Neuronal stem cell (in vitro differentiated cells): ENCODE measurements around the gene SZT2.

Source experiments
- DNase-seq: peaks from one replicate; pipeline ENCODE4 v3.0.0-alpha.2; 2013; ENCODE audit warnings: low spot score
- H2AFZ ChIP-seq: one replicate; pipeline ENCODE4 v1.6.1; 2013; ENCODE audit warnings: mild to moderate bottlenecking, low read length, inconsistent platforms
- H2AK5ac ChIP-seq: 2 replicates; pipeline ENCODE4 v1.6.1; 2013; ENCODE audit warnings: low read depth, mild to moderate bottlenecking, inconsistent platforms, low read length, moderate library complexity, mixed read lengths
- H2BK120ac ChIP-seq: 2 replicates; pipeline ENCODE4 v1.6.1; 2013; ENCODE audit warnings: low read depth, mild to moderate bottlenecking, inconsistent platforms, low read length, moderate library complexity, mixed read lengths
- H2BK12ac ChIP-seq: one replicate; pipeline ENCODE4 v1.6.1; 2013; ENCODE audit warnings: low read length, inconsistent platforms
- H2BK15ac ChIP-seq: 2 replicates; pipeline ENCODE4 v1.6.1; 2013; ENCODE audit warnings: mild to moderate bottlenecking, low read length, inconsistent platforms, mixed read lengths
- H2BK5ac ChIP-seq: one replicate; pipeline ENCODE4 v1.6.1; 2013; ENCODE audit warnings: inconsistent platforms, mild to moderate bottlenecking, low read length, moderate library complexity
- H3K14ac ChIP-seq: one replicate; pipeline ENCODE4 v1.6.1; 2013; ENCODE audit warnings: low read length, inconsistent platforms
- H3K18ac ChIP-seq: 2 replicates; pipeline ENCODE4 v1.6.1; 2013; ENCODE audit warnings: low read length, inconsistent platforms
- H3K23ac ChIP-seq: 2 replicates; pipeline ENCODE4 v1.6.1; 2013; ENCODE audit warnings: low read depth, mild to moderate bottlenecking, mixed read lengths, low read length, inconsistent platforms; ENCODE audit not compliant: poor library complexity
- H3K27ac ChIP-seq: replicated peaks from 3 replicates; pipeline ENCODE4 v1.5.1; 2013; ENCODE audit warnings: low read length, inconsistent platforms
- H3K27me3 ChIP-seq, 3 experiments: 2 replicates each; pipeline ENCODE4 v1.6.1; 2013; ENCODE audit warnings: low read length in 3 of 3, mild to moderate bottlenecking in 2 of 3, inconsistent platforms in 1 of 3, low read depth in 1 of 3, mixed read lengths in 1 of 3, moderate library complexity in 1 of 3; ENCODE audit not compliant: control insufficient read depth in 3 of 3, insufficient read depth in 3 of 3
- H3K36me3 ChIP-seq, 2 donors: replicated peaks in 1 of 2; 2 replicates each; pipeline ENCODE4 v1.6.1; 2013; ENCODE audit warnings: low read length in 2 of 2; ENCODE audit not compliant: control insufficient read depth in 2 of 2, insufficient read depth in 2 of 2
- H3K4ac ChIP-seq: 2 replicates; pipeline ENCODE4 v1.6.1; 2013; ENCODE audit warnings: inconsistent platforms, mild to moderate bottlenecking, low read length, moderate library complexity
- H3K4me1 ChIP-seq, 2 donors: 1 replicate in 1 of 2; 2 replicates in 1 of 2; pipeline ENCODE4 v1.6.1; 2013; ENCODE audit warnings: low read length in 2 of 2, low read depth in 1 of 2; ENCODE audit not compliant: control insufficient read depth in 2 of 2, insufficient read depth in 1 of 2
- H3K4me2 ChIP-seq: one replicate; pipeline ENCODE4 v1.6.1; 2013; ENCODE audit warnings: mild to moderate bottlenecking, low read length, inconsistent platforms; ENCODE audit not compliant: insufficient read depth, poor library complexity, severe bottlenecking
- H3K4me3 ChIP-seq, 2 donors: 2 replicates each; pipeline ENCODE4 v1.5.1; 2013; ENCODE audit warnings: low read length in 2 of 2, mild to moderate bottlenecking in 2 of 2, inconsistent platforms in 1 of 2, moderate library complexity in 1 of 2
- H3K79me1 ChIP-seq: one replicate; pipeline ENCODE4 v1.6.1; 2013; ENCODE audit warnings: low read depth, mild to moderate bottlenecking, inconsistent platforms, low read length, moderate library complexity
- H3K9ac ChIP-seq: one replicate; pipeline ENCODE4 v1.6.1; 2013; ENCODE audit warnings: mild to moderate bottlenecking, low read depth, low read length, inconsistent platforms; ENCODE audit not compliant: poor library complexity
- H3K9me3 ChIP-seq, 2 donors: replicated peaks in 1 of 2; 2 replicates each; pipeline versions ENCODE3 to v1.6.1; 2013; ENCODE audit warnings: low read length in 2 of 2, mild to moderate bottlenecking in 2 of 2, inconsistent platforms in 1 of 2, low read depth in 1 of 2, mixed read lengths in 1 of 2, moderate library complexity in 1 of 2; ENCODE audit not compliant: control insufficient read depth in 2 of 2, insufficient read depth in 1 of 2
- H4K8ac ChIP-seq: one replicate; pipeline ENCODE4 v1.6.1; 2013; ENCODE audit warnings: low read depth, mild to moderate bottlenecking, inconsistent platforms, low read length, moderate library complexity
- H4K91ac ChIP-seq: one replicate; pipeline ENCODE4 v1.6.1; 2013; ENCODE audit warnings: low read length, low read depth, mild to moderate bottlenecking, inconsistent platforms; ENCODE audit not compliant: poor library complexity
- WGBS, 2 donors: extraction: QIAGEN DNeasy Blood & Tissue Kit; methylation state at CpG; one replicate each; pipeline ENCODE4 v1.1.7; 2013; ENCODE audit warnings: missing lambda C conversion rate in 2 of 2, mixed read lengths in 1 of 2; ENCODE audit not compliant: insufficient read length in 2 of 2, insufficient replicate concordance in 1 of 2; ENCODE audit errors: extremely low coverage in 2 of 2; 5-methylcytosine and 5-hydroxymethylcytosine counted together

The SZT2 gene

DNA sequence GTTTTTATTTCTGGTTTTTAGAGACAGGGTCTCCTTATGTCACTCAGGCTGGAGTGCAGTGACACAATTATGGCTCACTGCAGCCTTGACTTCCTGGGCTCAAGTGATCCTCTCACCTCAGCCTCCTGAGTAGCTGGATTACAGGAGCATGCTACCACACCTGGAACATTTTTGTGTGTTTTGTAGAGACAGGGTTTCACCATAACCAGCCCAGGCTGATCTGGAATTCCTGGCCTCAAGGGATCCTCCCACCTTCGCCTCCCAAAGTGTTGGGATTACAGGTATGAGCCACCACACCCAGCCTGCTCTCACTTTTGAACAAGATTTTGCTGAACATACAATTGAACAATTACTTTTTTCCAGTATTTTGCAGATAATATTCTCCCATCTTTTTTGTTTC lies 88.0 kb downstream of the SZT2 start:
- Histone ChIP-seq H2BK12ac (no peak overlapping the region), H3K4ac (no peak overlapping the region), H4K8ac (no peak overlapping the region), H3K23ac (no peak overlapping the region), H3K14ac (no peak overlapping the region), H4K91ac (no peak overlapping the region), H3K27ac (no peak overlapping the region), H3K36me3 (no peaks in the 10 kb centered on the region), H3K79me1 (no peaks in the 10 kb centered on the region), H3K4me3 (no peak overlapping the region), H2AFZ (no peak overlapping the region), H3K9ac (no peak overlapping the region), H2BK15ac (no peak overlapping the region), H2AK5ac (no peak overlapping the region), H3K4me1 (peaks cover 0 to 1% of the 10 kb centered on the region in 2 donors), H3K4me2 (no peak overlapping the region), H2BK5ac (no peak overlapping the region), H3K27me3 (no peaks in the 10 kb centered on the region), H3K9me3 (no peaks in the 10 kb centered on the region), H3K18ac (no peak overlapping the region), H2BK120ac (no peak overlapping the region)
- DNase-seq, result no peak
- no CpG with 5 or more reads among the region's 1 CpG for WGBS, 2 donors

DNA sequence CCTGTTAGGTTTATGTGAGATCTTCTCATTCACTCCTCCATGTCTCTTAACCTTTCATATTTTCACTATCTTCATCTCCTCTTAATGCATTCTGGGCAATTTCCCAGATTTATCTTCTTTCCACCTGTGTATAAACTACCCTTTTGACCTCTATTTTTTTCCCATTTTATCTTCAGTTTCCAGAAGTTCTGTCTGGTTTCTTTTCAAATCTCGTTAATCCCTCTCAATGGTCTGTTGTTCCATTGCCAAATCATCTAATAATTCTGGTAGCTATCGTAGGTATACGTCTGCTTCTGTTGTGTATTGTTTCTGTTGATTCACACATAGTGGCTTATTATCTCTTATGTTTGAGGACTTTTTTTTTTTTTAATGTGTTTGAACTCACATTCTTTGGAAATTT lies 89.7 kb downstream of the SZT2 start:
- Histone ChIP-seq H3K27me3 (no peaks in the 10 kb centered on the region), H3K18ac (no peak overlapping the region), H2BK12ac (no peak overlapping the region), H3K23ac (no peak overlapping the region), H3K4me1 (peaks cover 0 to 1% of the 10 kb centered on the region in 2 donors), H2BK15ac (no peak overlapping the region), H3K4ac (no peak overlapping the region), H2AFZ (no peak overlapping the region), H3K4me2 (no peak overlapping the region), H3K9ac (no peak overlapping the region), H2BK120ac (no peak overlapping the region), H2AK5ac (no peak overlapping the region), H4K91ac (no peak overlapping the region), H3K36me3 (no peaks in the 10 kb centered on the region), H3K79me1 (no peaks in the 10 kb centered on the region), H3K27ac (no peak overlapping the region), H3K14ac (no peak overlapping the region), H3K9me3 (no peaks in the 10 kb centered on the region), H3K4me3 (no peak overlapping the region), H4K8ac (no peak overlapping the region), H2BK5ac (no peak overlapping the region)
- no CpG with 5 or more reads among the region's 3 CpGs for WGBS, 2 donors
- no peak for DNase-seq

DNA sequence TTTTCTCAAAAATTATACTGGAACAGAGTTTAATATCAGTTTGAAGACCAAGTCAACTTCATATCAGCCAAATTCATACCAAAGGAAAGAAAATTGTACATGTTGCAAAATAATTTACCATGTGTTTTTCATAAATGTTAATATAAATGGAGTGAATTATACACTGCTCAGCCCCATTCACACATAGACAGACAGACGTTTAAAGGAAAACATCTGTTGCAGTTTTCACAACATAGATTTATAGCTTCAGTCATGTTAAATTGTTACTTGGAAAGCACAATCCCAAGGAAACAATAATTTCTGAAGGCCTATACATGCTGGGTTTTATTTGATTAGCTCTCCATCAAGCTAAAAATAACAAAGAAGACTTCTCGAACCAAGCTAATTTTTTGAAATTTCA lies 91.8 kb downstream of the SZT2 start:
- Histone ChIP-seq H3K4me1 (no peaks in the 10 kb centered on the region), H3K9ac (no peak overlapping the region), H2BK15ac (no peak overlapping the region), H2BK12ac (no peak overlapping the region), H3K4me2 (no peak overlapping the region), H2BK120ac (no peak overlapping the region), H3K4ac (no peak overlapping the region), H3K18ac (no peak overlapping the region), H3K23ac (no peak overlapping the region), H3K4me3 (no peak overlapping the region), H4K8ac (no peak overlapping the region), H3K36me3 (no peaks in the 10 kb centered on the region), H3K27me3 (no peaks in the 10 kb centered on the region), H2AK5ac (no peak overlapping the region), H2BK5ac (no peak overlapping the region), H2AFZ (no peak overlapping the region), H3K9me3 (no peaks in the 10 kb centered on the region), H3K27ac (no peak overlapping the region), H4K91ac (no peak overlapping the region), H3K79me1 (no peaks in the 10 kb centered on the region), H3K14ac (no peak overlapping the region)
- DNase-seq, result no peak
- no CpG with 5 or more reads among the region's 2 CpGs for WGBS, 2 donors

DNA sequence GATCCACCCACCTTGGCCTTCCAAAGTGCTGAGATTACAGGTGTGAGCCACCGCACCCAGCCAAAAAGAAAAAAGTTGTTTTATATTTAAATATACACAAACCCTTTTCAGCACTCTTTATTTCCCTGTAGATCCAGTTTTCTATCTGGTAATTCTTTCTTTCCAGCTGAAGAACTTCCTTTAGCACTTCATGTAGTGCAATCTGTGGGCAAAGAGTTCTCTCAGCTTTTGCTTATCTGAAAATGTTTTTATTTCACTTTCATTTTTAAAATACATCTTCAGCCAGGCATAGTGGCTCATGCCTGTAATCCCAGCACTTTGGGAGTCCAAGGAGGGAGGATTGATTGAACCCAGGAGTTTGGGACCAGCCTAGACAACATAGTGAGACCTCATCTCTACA lies 92.5 kb downstream of the SZT2 start:
- no peak overlapping the region for H4K91ac ChIP-seq
- no peak overlapping the region for H2BK5ac ChIP-seq
- no peak overlapping the region for H2BK120ac ChIP-seq
- no peak overlapping the region for H2BK12ac ChIP-seq
- no peak overlapping the region for H2AFZ ChIP-seq
- no peak overlapping the region for H3K9ac ChIP-seq
- no peaks in the 10 kb centered on the region for H3K27me3 ChIP-seq
- H3K4ac ChIP-seq, result no peak overlapping the region
- H3K36me3 ChIP-seq, result no peaks in the 10 kb centered on the region
- no peaks in the 10 kb centered on the region for H3K79me1 ChIP-seq
- H3K14ac ChIP-seq, result no peak overlapping the region
- H3K23ac ChIP-seq, result no peak overlapping the region
- no peak overlapping the region for H2AK5ac ChIP-seq
- H3K27ac ChIP-seq, result no peak overlapping the region
- no peak overlapping the region for H3K4me3 ChIP-seq
- no peak overlapping the region for H2BK15ac ChIP-seq
- DNase-seq, result no peak
- no peaks in the 10 kb centered on the region for H3K4me1 ChIP-seq
- no peak overlapping the region for H3K4me2 ChIP-seq
- no CpG with 5 or more reads among the region's 1 CpG for WGBS, 2 donors
- no peaks in the 10 kb centered on the region for H3K9me3 ChIP-seq
- H3K18ac ChIP-seq, result no peak overlapping the region
- no peak overlapping the region for H4K8ac ChIP-seq
